Measurements from ENCODE around the gene USP17L25.
"Not testable (repeated sequence)": the region's sequence is repeated elsewhere in the genome, so short reads cannot be mapped to it uniquely, and the experiment has no call there.

The USP17L25 gene, protein sequence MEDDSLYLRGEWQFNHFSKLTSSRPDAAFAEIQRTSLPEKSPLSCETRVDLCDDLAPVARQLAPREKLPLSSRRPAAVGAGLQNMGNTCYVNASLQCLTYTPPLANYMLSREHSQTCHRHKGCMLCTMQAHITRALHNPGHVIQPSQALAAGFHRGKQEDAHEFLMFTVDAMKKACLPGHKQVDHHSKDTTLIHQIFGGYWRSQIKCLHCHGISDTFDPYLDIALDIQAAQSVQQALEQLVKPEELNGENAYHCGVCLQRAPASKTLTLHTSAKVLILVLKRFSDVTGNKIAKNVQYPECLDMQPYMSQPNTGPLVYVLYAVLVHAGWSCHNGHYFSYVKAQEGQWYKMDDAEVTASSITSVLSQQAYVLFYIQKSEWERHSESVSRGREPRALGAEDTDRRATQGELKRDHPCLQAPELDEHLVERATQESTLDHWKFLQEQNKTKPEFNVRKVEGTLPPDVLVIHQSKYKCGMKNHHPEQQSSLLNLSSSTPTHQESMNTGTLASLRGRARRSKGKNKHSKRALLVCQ

GRCh38 chr4:9329611-9330010 is at the start of gene USP17L25:
Gene USP17L25 (plus strand): TSS chr4:9329911. CDS start chr4:9329911, 0 bp downstream.
- not testable (repeated sequence) for DNase-seq

- not testable (repeated sequence) for DNase-seq
These were observed 5.5 kb upstream of the USP17L25 start for GRCh38 chr4:9324191-9324590.

DNA sequence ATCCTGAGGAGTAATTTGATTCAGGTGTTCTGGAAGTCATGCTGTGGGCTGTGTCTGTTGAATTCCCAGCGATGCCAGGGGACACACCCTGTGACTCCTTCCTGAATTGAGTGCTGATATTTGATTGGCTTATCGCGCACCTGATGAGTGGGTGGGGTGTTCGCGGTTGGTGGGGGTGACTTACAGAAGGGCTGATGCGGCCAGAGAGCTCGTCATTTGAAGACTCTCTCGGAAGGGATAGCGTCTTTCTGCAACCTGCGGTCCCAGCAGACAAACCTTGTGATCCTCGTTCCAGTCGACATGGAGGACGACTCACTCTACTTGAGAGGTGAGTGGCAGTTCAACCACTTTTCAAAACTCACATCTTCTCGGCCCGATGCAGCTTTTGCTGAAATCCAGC is 4.8 kb upstream of the USP17L25 start, which contains the start of gene USP17L24:
Gene USP17L24 (plus strand): TSS at position 301 of the 400 bp plus-strand sequence. CDS start 0 bp downstream, at position 301.
- DNase-seq, result not testable (repeated sequence)

- not testable (repeated sequence) for DNase-seq
These were observed 4.6 kb downstream of the USP17L25 start, which contains the start of gene USP17L26 for GRCh38 chr4:9334358-9334757. Gene USP17L26 (plus strand): TSS chr4:9334658. CDS start chr4:9334658, 0 bp downstream.

- DNase-seq, result not testable (repeated sequence)
These were observed 9.4 kb downstream of the USP17L25 start, which contains the start of gene USP17L5 for GRCh38 chr4:9339103-9339502. Gene USP17L5 (plus strand): TSS chr4:9339403. CDS start chr4:9339403, 0 bp downstream.

GRCh38 chr4:9343848-9344247 is 14.1 kb downstream of the USP17L25 start, which contains the start of gene USP17L27:
Gene USP17L27 (plus strand): TSS chr4:9344148. CDS start chr4:9344148, 0 bp downstream.
- not testable (repeated sequence) for DNase-seq

DNA sequence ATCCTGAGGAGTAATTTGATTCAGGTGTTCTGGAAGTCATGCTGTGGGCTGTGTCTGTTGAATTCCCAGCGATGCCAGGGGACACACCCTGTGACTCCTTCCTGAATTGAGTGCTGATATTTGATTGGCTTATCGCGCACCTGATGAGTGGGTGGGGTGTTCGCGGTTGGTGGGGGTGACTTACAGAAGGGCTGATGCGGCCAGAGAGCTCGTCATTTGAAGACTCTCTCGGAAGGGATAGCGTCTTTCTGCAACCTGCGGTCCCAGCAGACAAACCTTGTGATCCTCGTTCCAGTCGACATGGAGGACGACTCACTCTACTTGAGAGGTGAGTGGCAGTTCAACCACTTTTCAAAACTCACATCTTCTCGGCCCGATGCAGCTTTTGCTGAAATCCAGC is 18.9 kb downstream of the USP17L25 start, which contains the start of gene USP17L28:
Gene USP17L28 (plus strand): TSS at position 301 of the 400 bp plus-strand sequence. CDS start 0 bp downstream, at position 301.
- DNase-seq, result not testable (repeated sequence)

DNA sequence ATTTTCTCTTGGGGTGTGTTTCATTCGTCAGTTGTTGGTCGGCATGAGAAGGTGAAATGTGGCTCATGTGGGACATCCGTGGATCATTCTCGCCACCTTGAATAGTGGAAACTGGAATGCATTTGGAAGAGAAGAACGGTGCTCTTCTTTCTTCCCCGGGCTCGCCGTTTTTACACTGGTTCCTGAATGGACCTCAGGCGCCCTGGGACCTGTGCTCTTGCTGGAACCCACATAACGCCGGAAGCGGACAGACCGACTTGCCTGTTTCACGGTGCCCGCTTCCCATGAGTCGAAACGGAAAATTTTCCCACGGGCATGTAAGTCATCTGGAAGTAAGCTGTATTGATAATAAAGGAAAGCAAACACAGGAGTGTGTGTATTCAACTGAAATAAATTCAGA is 21.2 kb downstream of the USP17L25 start:
- DNase-seq, result not testable (repeated sequence)

- DNase-seq, result not testable (repeated sequence)
These were observed 23.6 kb downstream of the USP17L25 start, which contains the start of gene USP17L29 for GRCh38 chr4:9353338-9353737. Gene USP17L29 (plus strand): TSS chr4:9353638. CDS start chr4:9353638, 0 bp downstream.

DNA sequence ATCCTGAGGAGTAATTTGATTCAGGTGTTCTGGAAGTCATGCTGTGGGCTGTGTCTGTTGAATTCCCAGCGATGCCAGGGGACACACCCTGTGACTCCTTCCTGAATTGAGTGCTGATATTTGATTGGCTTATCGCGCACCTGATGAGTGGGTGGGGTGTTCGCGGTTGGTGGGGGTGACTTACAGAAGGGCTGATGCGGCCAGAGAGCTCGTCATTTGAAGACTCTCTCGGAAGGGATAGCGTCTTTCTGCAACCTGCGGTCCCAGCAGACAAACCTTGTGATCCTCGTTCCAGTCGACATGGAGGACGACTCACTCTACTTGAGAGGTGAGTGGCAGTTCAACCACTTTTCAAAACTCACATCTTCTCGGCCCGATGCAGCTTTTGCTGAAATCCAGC is 33.1 kb downstream of the USP17L25 start, which contains the start of gene USP17L30:
Gene USP17L30 (plus strand): TSS at position 301 of the 400 bp plus-strand sequence. CDS start 0 bp downstream, at position 301.
- not testable (repeated sequence) for DNase-seq

- DNase-seq, result not testable (repeated sequence)
These were observed 50.2 kb downstream of the USP17L25 start for GRCh38 chr4:9379881-9380280.
